ENCODE data around the gene MYH7B.

Gene MYH7B

DNA sequence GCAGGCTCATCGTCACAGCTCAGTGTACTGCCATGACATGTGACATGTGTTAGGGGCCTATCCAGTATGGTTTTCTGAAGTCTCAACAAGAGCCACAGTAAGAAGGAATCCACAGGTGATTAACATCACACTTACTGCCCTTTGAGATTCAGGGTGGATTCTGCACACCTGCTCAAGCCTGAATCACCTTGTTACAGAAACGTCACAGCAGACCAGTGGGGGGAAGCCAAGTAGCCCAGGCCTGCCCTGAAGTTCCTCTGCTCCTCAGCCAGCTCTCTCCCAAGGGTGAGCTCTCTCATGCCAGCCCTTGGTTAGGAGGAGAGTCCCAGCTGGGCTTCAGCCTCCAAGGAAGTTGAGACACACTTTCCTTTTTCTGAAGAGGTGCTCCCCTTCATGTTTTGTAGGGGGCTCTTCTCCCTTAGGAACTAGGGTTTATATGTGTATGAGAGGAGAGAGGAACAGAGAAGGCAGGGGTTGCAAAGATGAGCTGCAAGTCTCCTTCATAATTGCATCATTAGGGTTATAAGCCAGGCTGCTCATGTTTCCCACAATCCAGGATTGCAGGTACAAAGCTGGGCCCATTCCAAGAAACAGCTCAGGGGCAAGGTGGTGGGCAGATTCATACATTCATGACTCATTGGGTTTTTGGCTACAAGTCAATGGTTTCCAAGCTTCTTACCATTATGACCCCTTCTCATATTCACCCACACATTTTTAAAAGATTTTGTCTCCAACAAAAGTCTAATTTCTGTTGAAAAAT, 11.7 kb upstream of the MYH7B start:
- DNase-seq (ENCODE audit: insufficient read length, low spot score) (no peak), FAIRE-seq (no peak)

- DNase-seq (ENCODE audit: insufficient read length, low spot score): no peak
- no peak for FAIRE-seq
Observed at GRCh38 chr20:34945315-34946077, 10.2 kb upstream of the MYH7B start.

DNA sequence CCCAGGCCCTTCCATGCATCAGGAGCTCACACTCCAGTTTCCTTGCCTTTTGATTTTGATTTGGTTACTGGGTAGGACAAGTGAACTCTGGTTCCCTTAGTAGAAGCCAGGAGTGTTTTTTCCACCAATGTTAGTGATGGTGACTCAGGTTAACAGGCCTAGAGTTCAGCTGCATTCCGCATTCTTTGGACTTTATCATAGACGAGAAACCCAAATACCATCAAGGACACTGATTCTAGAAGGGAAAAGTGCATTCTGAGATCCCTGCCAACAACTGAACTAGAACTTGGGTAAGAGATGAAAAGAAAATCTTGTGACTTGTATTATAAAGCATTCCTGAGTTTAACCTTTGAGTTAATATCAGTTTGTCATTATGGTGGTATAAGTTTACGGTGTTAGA, 9.0 kb upstream of the MYH7B start:
- FAIRE-seq (no peak), DNase-seq (ENCODE audit: insufficient read length, low spot score) (no peak)

GRCh38 chr20:34947336-34947735, 8.3 kb upstream of the MYH7B start:
- DNase-seq (ENCODE audit: insufficient read length, low spot score) (no peak), FAIRE-seq (no peak)

DNA sequence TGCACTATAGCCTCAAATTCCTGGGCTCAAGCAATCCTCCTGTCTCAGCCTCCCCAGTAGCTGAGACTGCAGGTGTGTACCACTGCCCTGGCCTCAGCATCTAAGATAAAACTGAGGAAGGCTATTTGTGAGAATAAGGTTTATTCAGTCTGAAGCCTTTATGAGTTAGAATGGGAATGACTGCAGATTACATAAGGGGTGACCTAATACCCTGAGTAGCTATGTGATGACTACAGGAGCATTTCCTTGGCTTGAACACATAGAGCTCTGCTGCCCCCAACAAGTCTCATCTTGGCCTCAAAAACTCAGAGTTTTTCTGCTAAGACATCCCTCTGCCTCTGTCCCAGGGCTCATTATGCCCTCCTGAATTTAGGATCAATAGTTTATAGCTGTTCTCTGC, 7.6 kb upstream of the MYH7B start:
- no peak for DNase-seq (ENCODE audit: insufficient read length, low spot score)
- no peak for FAIRE-seq

- FAIRE-seq: no peak
Observed at GRCh38 chr20:34949120-34949519, 6.5 kb upstream of the MYH7B start.

GRCh38 chr20:34951252-34951651, 4.4 kb upstream of the MYH7B start:
- no peak for FAIRE-seq
- DNase-seq (ENCODE audit: insufficient read length, low spot score): no peak

More at GRCh38 chr20:34949120-34949519, 6.5 kb upstream of the MYH7B start:
- DNase-seq (ENCODE audit: insufficient read length, low spot score): no peak

- FAIRE-seq: no peak
- no peak for DNase-seq (ENCODE audit: insufficient read length, low spot score)
Observed at GRCh38 chr20:34951652-34952051, 4.0 kb upstream of the MYH7B start.

- FAIRE-seq: no peak
- DNase-seq (ENCODE audit: insufficient read length, low spot score): no peak
Observed at GRCh38 chr20:34952671-34953070, 3.0 kb upstream of the MYH7B start.

GRCh38 chr20:34953960-34954359, 1.7 kb upstream of the MYH7B start:
- FAIRE-seq (no peak), DNase-seq (ENCODE audit: insufficient read length, low spot score) (no peak)

DNA sequence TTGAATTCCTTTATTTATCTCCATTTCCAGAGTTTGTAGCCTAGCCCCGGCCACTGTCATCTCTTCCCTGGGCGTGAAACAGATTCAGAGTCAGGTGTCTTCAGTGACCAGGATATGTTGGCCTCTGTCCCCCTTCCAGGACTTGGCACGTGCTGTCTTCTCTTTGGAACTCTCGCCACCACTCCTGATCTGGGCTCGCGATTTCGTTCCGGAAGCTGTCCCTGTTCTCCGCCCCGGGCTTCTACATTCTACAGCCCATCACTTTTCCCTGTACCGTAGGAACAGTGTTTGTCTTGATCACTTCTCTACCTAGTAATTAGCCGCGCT, 801 bp upstream of the MYH7B start:
- no peak for FAIRE-seq
- no peak for DNase-seq (ENCODE audit: insufficient read length, low spot score)

GRCh38 chr20:34956041-34956458, 382 bp downstream of the MYH7B start:
- FAIRE-seq: no peak
- DNase-seq (ENCODE audit: insufficient read length, low spot score): no peak

GRCh38 chr20:34956751-34957472, 1.2 kb downstream of the MYH7B start:
- no peak for FAIRE-seq
- no peak for DNase-seq (ENCODE audit: insufficient read length, low spot score)

DNA sequence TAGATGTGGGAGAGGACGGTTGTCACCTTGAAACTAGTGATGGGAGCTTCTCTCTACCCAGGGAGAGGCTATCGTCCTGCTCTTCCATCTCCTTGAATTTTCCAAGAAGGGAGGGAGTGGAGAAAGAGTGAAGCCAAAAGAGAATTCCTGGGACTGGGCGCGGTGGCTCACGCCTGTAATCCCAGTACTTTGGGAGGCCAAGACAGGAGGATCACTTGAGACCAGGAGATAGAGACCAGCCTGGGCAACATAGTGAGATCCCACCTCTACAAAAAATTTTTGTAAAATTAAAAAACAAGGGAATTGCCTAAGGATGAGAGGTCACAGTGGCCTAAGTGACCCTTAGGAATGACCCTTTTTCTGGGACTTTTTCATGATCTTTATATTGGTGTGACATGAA, 8.8 kb downstream of the MYH7B start:
- DNase-seq (ENCODE audit: insufficient read length, low spot score): no peak
- no peak for FAIRE-seq

GRCh38 chr20:34965051-34965450, 9.4 kb downstream of the MYH7B start:
- DNase-seq (ENCODE audit: insufficient read length, low spot score) (no peak), FAIRE-seq (no peak)

GRCh38 chr20:34967421-34967820, 11.8 kb downstream of the MYH7B start:
- DNase-seq (ENCODE audit: insufficient read length, low spot score) (no peak), FAIRE-seq (no peak)

GRCh38 chr20:34968042-34968775, 12.5 kb downstream of the MYH7B start:
- no peak for DNase-seq (ENCODE audit: insufficient read length, low spot score)
- FAIRE-seq: no peak

GRCh38 chr20:34970193-34970840, 14.6 kb downstream of the MYH7B start:
- FAIRE-seq (no peak), DNase-seq (ENCODE audit: insufficient read length, low spot score) (no peak)

DNA sequence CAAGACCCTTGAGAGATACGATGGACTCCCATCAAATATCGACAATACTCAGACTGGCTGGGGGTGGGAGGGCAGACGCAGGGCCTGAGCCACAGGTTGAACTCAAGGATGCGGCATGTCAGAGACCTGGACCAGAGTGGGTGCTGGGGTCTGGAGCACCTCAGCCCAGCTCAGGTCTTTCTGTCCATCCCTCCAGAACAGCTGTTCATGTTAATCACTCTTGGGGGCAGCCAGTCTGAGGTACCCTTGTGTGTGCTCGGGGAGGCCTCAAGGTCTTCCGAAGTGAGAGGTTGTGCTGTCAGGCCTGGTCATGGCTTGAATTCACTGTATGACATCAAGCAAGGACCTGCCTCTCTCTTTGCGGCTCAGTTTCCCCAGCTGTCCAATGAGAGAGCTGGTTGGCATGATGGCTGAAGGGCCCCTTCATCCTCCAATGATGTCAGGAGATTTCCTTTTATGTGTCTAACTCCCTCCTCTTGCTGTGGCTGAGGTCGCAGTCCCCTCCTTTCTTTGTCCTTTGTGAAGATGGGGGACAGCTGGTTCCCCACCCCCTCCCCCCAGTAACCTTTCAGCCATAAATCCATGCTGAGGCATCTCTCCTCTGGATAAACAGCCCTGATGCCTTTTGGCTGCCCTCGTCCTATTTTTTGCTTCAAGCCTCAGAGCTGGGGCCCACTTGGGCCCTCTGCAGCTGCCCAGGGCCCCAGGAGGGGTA, 15.3 kb downstream of the MYH7B start:
- DNase-seq (ENCODE audit: insufficient read length, low spot score) (no peak), FAIRE-seq (no peak)
